HepG2 (cell line): ENCODE results near the gene GLIS2. TPM values are rescaled to one million over a fixed set of nuclear protein-coding genes. Genes with fewer than 3 reads are reported as not detected.
A peak's percentile ranks its signal among the peaks of the same experiment; 100 is the strongest.

ENCODE experiments used
- AKAP8 ChIP-seq: sonication (generic); formaldehyde crosslinking; IDR thresholded peaks from 2 replicates; pipeline ENCODE4 v1.5.1; 2020; ENCODE audit warnings: mild to moderate bottlenecking, missing genetic modification reagents
- FOXP1 ChIP-seq, 2 experiments: fragments of 450-650 bp in 1 of 2; IDR thresholded peaks; 2 replicates each; pipeline ENCODE4 v1.6.1; 2017 to 2018; ENCODE audit warnings: antibody characterized with exemption in 1 of 2
- GPN1 ChIP-seq: sonication (generic); formaldehyde crosslinking; IDR thresholded peaks from 2 replicates; pipeline ENCODE4 v1.5.1; 2020; ENCODE audit warnings: missing genetic modification reagents, borderline replicate concordance
- REPIN1 ChIP-seq: sonication (generic); formaldehyde crosslinking; IDR thresholded peaks from 2 replicates; pipeline ENCODE4 v1.8.0; 2022; ENCODE audit warnings: missing genetic modification reagents, low read depth, mild to moderate bottlenecking, borderline replicate concordance
- SP4 ChIP-seq: sonication (generic); formaldehyde crosslinking; IDR thresholded peaks from 2 replicates; pipeline ENCODE4 v1.8.1; 2023; ENCODE audit warnings: mild to moderate bottlenecking, missing genetic modification reagents
- THAP7 ChIP-seq: sonication (generic); formaldehyde crosslinking; IDR thresholded peaks from 2 replicates; pipeline ENCODE4 v1.8.1; 2023; ENCODE audit warnings: mild to moderate bottlenecking, missing genetic modification reagents
- ZMAT5 ChIP-seq: sonication (generic); formaldehyde crosslinking; IDR thresholded peaks from 2 replicates; pipeline ENCODE4 v1.5.0; 2020; ENCODE audit warnings: mild to moderate bottlenecking, low read depth, missing genetic modification reagents, borderline replicate concordance
- ZNF530 ChIP-seq: sonication (generic); formaldehyde crosslinking; IDR thresholded peaks from 2 replicates; pipeline ENCODE4 v1.5.0; 2020; ENCODE audit warnings: low read depth, mild to moderate bottlenecking, missing genetic modification reagents
- ZXDC ChIP-seq: sonication (generic); formaldehyde crosslinking; IDR thresholded peaks from 2 replicates; pipeline ENCODE4 v1.5.0; 2020; ENCODE audit warnings: mild to moderate bottlenecking, missing genetic modification reagents
- polyA plus RNA-seq, 8 experiments: library from polyadenylated mRNA; depleted of rRNA in 3 of 8; stranded (reverse) in 7 of 8; unstranded in 1 of 8; fragments of >200 nt; fragmentation: Illumina TruSeq in 4 of 8; extraction: Trizol in 4 of 8; gene quantifications; 2 replicates each; pipeline versions ENCODE4 v1.2.1 to v1.2.3, GENCODE V29; 2011 to 2016; ENCODE audit warnings: low read depth in 4 of 8, missing spikeins in 1 of 8, mixed read lengths in 1 of 8; ENCODE audit not compliant: insufficient read depth in 1 of 8
- total RNA-seq, 5 experiments: library from RNA; depleted of rRNA; stranded (reverse); fragments of >200 nt; fragmentation: Illumina TruSeq; extraction: Trizol; gene quantifications; 2 replicates each; pipeline ENCODE4 v1.2.3, GENCODE V29; 2016; ENCODE audit warnings: low read depth in 1 of 5
- TF ChIP-seq, protein P1 (sequence below): sonication (generic); formaldehyde crosslinking; IDR thresholded peaks from 2 replicates; pipeline ENCODE4 v1.9.0; 2021; ENCODE audit warnings: missing genetic modification reagents, mild to moderate bottlenecking, borderline replicate concordance
- TF ChIP-seq, protein P2 (sequence below): IDR thresholded peaks from 2 replicates; pipeline ENCODE4 v1.6.1; 2016; ENCODE audit warnings: low read depth
- TF ChIP-seq, protein P3 (sequence below), 2 experiments: fragments of 450-650 bp in 1 of 2; sonication (generic) in 1 of 2; formaldehyde crosslinking in 1 of 2; IDR thresholded peaks; 2 replicates each; pipeline versions ENCODE4 v1.6.1 to v1.8.0; 2016 to 2022; ENCODE audit warnings: antibody characterized with exemption in 1 of 2, mild to moderate bottlenecking in 1 of 2, missing genetic modification reagents in 1 of 2

The GLIS2 gene
- total and polyA plus RNA-seq, 2 of the 13 experiments (the other 11 are each of a cell fraction or from before 2014, with no cell fraction given), result 0.28 to 0.29 TPM

DNA sequence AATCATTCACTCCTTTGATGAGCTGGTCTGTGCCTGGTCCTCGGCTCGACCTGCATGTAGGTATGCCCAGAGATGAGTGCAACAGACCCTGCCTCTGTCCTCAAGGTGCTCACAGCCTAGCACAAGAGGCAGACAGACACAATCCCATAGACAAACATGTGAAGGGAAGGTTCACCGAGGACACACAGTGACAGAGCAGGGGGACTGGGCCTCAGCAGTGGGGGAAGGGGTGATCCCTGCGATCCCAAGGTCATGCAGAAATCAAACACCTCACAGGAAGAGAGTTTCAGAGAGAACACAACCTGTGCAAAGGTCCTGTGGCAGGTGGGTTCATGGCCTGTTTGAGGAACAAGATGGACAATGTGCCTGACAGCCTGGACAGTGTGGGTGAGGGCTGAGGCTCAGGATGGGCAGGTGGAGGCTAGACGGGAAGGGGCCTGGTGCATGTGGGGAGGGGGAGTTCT, 51.6 kb downstream of the GLIS2 start (continued):
- TF ChIP-seq, protein P1, sequence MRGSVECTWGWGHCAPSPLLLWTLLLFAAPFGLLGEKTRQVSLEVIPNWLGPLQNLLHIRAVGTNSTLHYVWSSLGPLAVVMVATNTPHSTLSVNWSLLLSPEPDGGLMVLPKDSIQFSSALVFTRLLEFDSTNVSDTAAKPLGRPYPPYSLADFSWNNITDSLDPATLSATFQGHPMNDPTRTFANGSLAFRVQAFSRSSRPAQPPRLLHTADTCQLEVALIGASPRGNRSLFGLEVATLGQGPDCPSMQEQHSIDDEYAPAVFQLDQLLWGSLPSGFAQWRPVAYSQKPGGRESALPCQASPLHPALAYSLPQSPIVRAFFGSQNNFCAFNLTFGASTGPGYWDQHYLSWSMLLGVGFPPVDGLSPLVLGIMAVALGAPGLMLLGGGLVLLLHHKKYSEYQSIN (CRISPR knock-in tag), result no peak
- TF ChIP-seq REPIN1 (CRISPR knock-in tag) (peak; percentile 88), GPN1 (CRISPR knock-in tag) (no peak), FOXP1 (IDR thresholded peaks at IDR 0.05) (no peak), FOXP1 (CRISPR knock-in tag; IDR thresholded peaks at IDR 0.05) (peak; percentile 33; the same call in 1 of the 2 replicates), ZMAT5 (no peak), SP4 (peak; percentile 67), AKAP8 (CRISPR knock-in tag) (peak; percentile 84; the same call in 1 of the 2 replicates), ZXDC (CRISPR knock-in tag) (no peak), ZNF530 (CRISPR knock-in tag) (no peak), THAP7 (CRISPR knock-in tag) (no peak)
- TF ChIP-seq, protein P2, sequence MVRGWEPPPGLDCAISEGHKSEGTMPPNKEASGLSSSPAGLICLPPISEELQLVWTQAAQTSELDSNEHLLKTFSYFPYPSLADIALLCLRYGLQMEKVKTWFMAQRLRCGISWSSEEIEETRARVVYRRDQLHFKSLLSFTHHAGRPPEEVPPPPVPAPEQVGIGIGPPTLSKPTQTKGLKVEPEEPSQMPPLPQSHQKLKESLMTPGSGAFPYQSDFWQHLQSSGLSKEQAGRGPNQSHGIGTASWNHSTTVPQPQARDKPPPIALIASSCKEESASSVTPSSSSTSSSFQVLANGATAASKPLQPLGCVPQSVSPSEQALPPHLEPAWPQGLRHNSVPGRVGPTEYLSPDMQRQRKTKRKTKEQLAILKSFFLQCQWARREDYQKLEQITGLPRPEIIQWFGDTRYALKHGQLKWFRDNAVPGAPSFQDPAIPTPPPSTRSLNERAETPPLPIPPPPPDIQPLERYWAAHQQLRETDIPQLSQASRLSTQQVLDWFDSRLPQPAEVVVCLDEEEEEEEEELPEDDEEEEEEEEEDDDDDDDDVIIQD (CRISPR knock-in tag), result no peak
- TF ChIP-seq, protein P3, sequence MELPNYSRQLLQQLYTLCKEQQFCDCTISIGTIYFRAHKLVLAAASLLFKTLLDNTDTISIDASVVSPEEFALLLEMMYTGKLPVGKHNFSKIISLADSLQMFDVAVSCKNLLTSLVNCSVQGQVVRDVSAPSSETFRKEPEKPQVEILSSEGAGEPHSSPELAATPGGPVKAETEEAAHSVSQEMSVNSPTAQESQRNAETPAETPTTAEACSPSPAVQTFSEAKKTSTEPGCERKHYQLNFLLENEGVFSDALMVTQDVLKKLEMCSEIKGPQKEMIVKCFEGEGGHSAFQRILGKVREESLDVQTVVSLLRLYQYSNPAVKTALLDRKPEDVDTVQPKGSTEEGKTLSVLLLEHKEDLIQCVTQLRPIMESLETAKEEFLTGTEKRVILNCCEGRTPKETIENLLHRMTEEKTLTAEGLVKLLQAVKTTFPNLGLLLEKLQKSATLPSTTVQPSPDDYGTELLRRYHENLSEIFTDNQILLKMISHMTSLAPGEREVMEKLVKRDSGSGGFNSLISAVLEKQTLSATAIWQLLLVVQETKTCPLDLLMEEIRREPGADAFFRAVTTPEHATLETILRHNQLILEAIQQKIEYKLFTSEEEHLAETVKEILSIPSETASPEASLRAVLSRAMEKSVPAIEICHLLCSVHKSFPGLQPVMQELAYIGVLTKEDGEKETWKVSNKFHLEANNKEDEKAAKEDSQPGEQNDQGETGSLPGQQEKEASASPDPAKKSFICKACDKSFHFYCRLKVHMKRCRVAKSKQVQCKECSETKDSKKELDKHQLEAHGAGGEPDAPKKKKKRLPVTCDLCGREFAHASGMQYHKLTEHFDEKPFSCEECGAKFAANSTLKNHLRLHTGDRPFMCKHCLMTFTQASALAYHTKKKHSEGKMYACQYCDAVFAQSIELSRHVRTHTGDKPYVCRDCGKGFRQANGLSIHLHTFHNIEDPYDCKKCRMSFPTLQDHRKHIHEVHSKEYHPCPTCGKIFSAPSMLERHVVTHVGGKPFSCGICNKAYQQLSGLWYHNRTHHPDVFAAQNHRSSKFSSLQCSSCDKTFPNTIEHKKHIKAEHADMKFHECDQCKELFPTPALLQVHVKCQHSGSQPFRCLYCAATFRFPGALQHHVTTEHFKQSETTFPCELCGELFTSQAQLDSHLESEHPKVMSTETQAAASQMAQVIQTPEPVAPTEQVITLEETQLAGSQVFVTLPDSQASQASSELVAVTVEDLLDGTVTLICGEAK (IDR thresholded peaks at IDR 0.05), result no peak
- TF ChIP-seq, protein P3 (CRISPR knock-in tag; IDR thresholded peaks at IDR 0.05), result no peak
